ENCODE data around the gene GAB1. TPM values are rescaled to one million over a fixed set of nuclear protein-coding genes. Genes with fewer than 3 reads are reported as not detected.

The GAB1 gene
- total RNA-seq, 1 donor from 2014 or later = 27.2 TPM

DNA sequence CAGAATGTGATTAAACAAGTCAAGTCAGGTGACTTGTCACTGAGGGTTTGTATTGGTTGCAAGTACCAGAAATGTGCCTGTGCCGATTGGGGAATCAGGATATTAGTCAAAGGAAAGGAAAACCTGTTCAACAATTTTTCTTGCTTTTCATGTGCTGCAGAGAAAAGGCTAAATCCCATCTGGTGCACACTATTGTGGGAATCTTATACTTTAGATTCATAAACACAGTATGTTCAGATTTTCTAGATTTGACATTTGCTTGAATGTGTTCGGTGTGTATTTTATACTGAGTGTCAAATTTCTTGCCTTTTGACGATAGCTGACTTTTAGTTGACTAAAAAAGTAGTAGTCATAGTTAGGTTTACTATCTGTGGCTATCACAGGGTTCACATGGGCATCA, 37.6 kb downstream of the GAB1 start:
- TF ChIP-seq, protein P1, sequence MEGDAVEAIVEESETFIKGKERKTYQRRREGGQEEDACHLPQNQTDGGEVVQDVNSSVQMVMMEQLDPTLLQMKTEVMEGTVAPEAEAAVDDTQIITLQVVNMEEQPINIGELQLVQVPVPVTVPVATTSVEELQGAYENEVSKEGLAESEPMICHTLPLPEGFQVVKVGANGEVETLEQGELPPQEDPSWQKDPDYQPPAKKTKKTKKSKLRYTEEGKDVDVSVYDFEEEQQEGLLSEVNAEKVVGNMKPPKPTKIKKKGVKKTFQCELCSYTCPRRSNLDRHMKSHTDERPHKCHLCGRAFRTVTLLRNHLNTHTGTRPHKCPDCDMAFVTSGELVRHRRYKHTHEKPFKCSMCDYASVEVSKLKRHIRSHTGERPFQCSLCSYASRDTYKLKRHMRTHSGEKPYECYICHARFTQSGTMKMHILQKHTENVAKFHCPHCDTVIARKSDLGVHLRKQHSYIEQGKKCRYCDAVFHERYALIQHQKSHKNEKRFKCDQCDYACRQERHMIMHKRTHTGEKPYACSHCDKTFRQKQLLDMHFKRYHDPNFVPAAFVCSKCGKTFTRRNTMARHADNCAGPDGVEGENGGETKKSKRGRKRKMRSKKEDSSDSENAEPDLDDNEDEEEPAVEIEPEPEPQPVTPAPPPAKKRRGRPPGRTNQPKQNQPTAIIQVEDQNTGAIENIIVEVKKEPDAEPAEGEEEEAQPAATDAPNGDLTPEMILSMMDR (conservative IDR thresholded peaks at IDR 0.05) = no peak
- H3K9me3 Mint-ChIP-seq = peaks cover 5% of the 10 kb centered on the region
- no peak overlapping the region for H3K4me3 Mint-ChIP-seq

GRCh38 chr4:143374771-143375170, 38.1 kb downstream of the GAB1 start:
- Mint-ChIP-seq H3K27me3 (ENCODE audit: low read depth) (no peaks in the 10 kb centered on the region), H3K36me3 (ENCODE audit: low read depth) (peaks cover 8% of the 10 kb centered on the region), H3K27ac (ENCODE audit: unreplicated experiment) (no peak overlapping the region), H3K4me3 (no peak overlapping the region), H3K4me1 (peaks cover 39% of the 10 kb centered on the region), H3K9me3 (peaks cover 5% of the 10 kb centered on the region)
- TF ChIP-seq, protein P1 (conservative IDR thresholded peaks at IDR 0.05) = no peak
- DNase-seq (ENCODE audit: low read depth, low spot score) = no peak

More for the DNA sequence above, 37.6 kb downstream of the GAB1 start:
- peaks cover 8% of the 10 kb centered on the region for H3K36me3 Mint-ChIP-seq (ENCODE audit: low read depth)
- H3K27me3 Mint-ChIP-seq (ENCODE audit: low read depth) = no peaks in the 10 kb centered on the region
- peaks cover 34% of the 10 kb centered on the region for H3K4me1 Mint-ChIP-seq
- H3K27ac Mint-ChIP-seq (ENCODE audit: unreplicated experiment) = no peak overlapping the region
- DNase-seq (ENCODE audit: low read depth, low spot score) = no peak

- Mint-ChIP-seq H3K4me3 (no peak overlapping the region), H3K4me1 (peaks cover 40% of the 10 kb centered on the region), H3K9me3 (peaks cover 2% of the 10 kb centered on the region), H3K27ac (ENCODE audit: unreplicated experiment) (no peak overlapping the region), H3K27me3 (ENCODE audit: low read depth) (no peaks in the 10 kb centered on the region), H3K36me3 (ENCODE audit: low read depth) (peaks cover 6% of the 10 kb centered on the region)
- TF ChIP-seq, protein P1 (conservative IDR thresholded peaks at IDR 0.05) = peak; percentile 37
- no peak for DNase-seq (ENCODE audit: low read depth, low spot score)
Measured at GRCh38 chr4:143375326-143376073, 38.8 kb downstream of the GAB1 start.

GRCh38 chr4:143377611-143378099, 41.0 kb downstream of the GAB1 start:
- Mint-ChIP-seq H3K9me3 (no peaks in the 10 kb centered on the region), H3K27me3 (ENCODE audit: low read depth) (no peaks in the 10 kb centered on the region), H3K36me3 (ENCODE audit: low read depth) (no peaks in the 10 kb centered on the region), H3K27ac (ENCODE audit: unreplicated experiment) (no peak overlapping the region), H3K4me1 (peaks cover 61% of the 10 kb centered on the region), H3K4me3 (no peak overlapping the region)
- DNase-seq (ENCODE audit: low read depth, low spot score) = no peak
- TF ChIP-seq, protein P1 (conservative IDR thresholded peaks at IDR 0.05) = no peak

- H3K4me1 Mint-ChIP-seq = peaks cover 63% of the 10 kb centered on the region
- no peak overlapping the region for H3K27ac Mint-ChIP-seq (ENCODE audit: unreplicated experiment)
- no peaks in the 10 kb centered on the region for H3K9me3 Mint-ChIP-seq
Measured at GRCh38 chr4:143380629-143381028, 44.0 kb downstream of the GAB1 start.

More at GRCh38 chr4:143380629-143381028, 44.0 kb downstream of the GAB1 start:
- TF ChIP-seq, protein P1 (conservative IDR thresholded peaks at IDR 0.05) = no peak
- DNase-seq (ENCODE audit: low read depth, low spot score) = no peak
- H3K27me3 Mint-ChIP-seq (ENCODE audit: low read depth) = no peaks in the 10 kb centered on the region
- H3K4me3 Mint-ChIP-seq = no peak overlapping the region
- no peaks in the 10 kb centered on the region for H3K36me3 Mint-ChIP-seq (ENCODE audit: low read depth)

All from neural crest cell (in vitro differentiated cells).